SK-N-SH treated with all-trans-retinoic acid at 6 μM for 48 hours (cell line): ENCODE results near the gene IL17REL.

Source experiments
- ATAC-seq: fragments of 200-7000 bp; cut with Tn5 transposase; 3 replicates; pipeline ENCODE4 v1.9.1; 2020; ENCODE audit warnings: mild to moderate bottlenecking, moderate library complexity
- ARNTL ChIP-seq: fragments of 450-650 bp; formaldehyde crosslinking; IDR thresholded peaks from 2 replicates; pipeline ENCODE4 v1.5.0; 2020; ENCODE audit warnings: low read depth, mild to moderate bottlenecking, moderate library complexity, borderline replicate concordance
- BACH2 ChIP-seq: fragments of 250-450 bp; sonication (Bioruptor Pico); IDR thresholded peaks from 2 replicates; pipeline ENCODE4 v1.9.0; 2021; ENCODE audit warnings: mild to moderate bottlenecking, borderline replicate concordance
- CREB5 ChIP-seq: fragments of 250-450 bp; sonication (Bioruptor Pico); IDR thresholded peaks from 2 replicates; pipeline ENCODE4 v1.5.1; 2020; ENCODE audit warnings: low read depth, mild to moderate bottlenecking, moderate library complexity
- CSDC2 ChIP-seq: fragments of 250-450 bp; sonication (Bioruptor Pico); IDR thresholded peaks from 2 replicates; pipeline ENCODE4 v1.5.0; 2020; ENCODE audit warnings: mild to moderate bottlenecking, moderate library complexity
- CSRNP3 ChIP-seq: fragments of 250-450 bp; sonication (Bioruptor Pico); IDR thresholded peaks from 2 replicates; pipeline ENCODE4 v1.5.1; 2021; ENCODE audit warnings: mild to moderate bottlenecking, moderate library complexity
- GLIS3 ChIP-seq: fragments of 250-450 bp; sonication (Bioruptor Pico); IDR thresholded peaks from 2 replicates; pipeline ENCODE4 v1.5.0; 2020; ENCODE audit warnings: mild to moderate bottlenecking, moderate library complexity
- ISL1 ChIP-seq: fragments of 250-450 bp; sonication (Bioruptor Pico); IDR thresholded peaks from 2 replicates; pipeline ENCODE4 v2.1.2; 2022; ENCODE audit warnings: mild to moderate bottlenecking, moderate library complexity
- OSR1 ChIP-seq: fragments of 250-450 bp; sonication (Bioruptor Pico); IDR thresholded peaks from 2 replicates; pipeline ENCODE4 v1.8.0; 2022; ENCODE audit warnings: moderate library complexity, mild to moderate bottlenecking, inconsistent platforms
- PATZ1 ChIP-seq: fragments of 250-450 bp; sonication (Bioruptor Pico); IDR thresholded peaks from 2 replicates; pipeline ENCODE4 v1.8.0; 2020; ENCODE audit warnings: mild to moderate bottlenecking, moderate library complexity, borderline replicate concordance
- POU6F1 ChIP-seq: fragments of 250-450 bp; sonication (Bioruptor Pico); IDR thresholded peaks from 2 replicates; pipeline ENCODE4 v1.8.0; 2021; ENCODE audit warnings: low read depth, mild to moderate bottlenecking, moderate library complexity, borderline replicate concordance
- PPARA ChIP-seq: fragments of 250-450 bp; sonication (Bioruptor Pico); IDR thresholded peaks from 2 replicates; pipeline ENCODE4 v1.5.0; 2020; ENCODE audit warnings: mild to moderate bottlenecking, borderline replicate concordance
- RARB ChIP-seq: fragments of 250-450 bp; sonication (Bioruptor Pico); IDR thresholded peaks from 2 replicates; pipeline ENCODE4 v1.8.0; 2021; ENCODE audit warnings: mild to moderate bottlenecking, moderate library complexity
- SNAI2 ChIP-seq: fragments of 250-450 bp; sonication (Bioruptor Pico); IDR thresholded peaks from 2 replicates; pipeline ENCODE4 v1.5.0; 2020; ENCODE audit warnings: mild to moderate bottlenecking, moderate library complexity
- TCF4 ChIP-seq: fragments of 250-450 bp; sonication (Bioruptor Pico); IDR thresholded peaks from 2 replicates; pipeline ENCODE4 v1.8.0; 2021; ENCODE audit warnings: mild to moderate bottlenecking, moderate library complexity, borderline replicate concordance
- TOX ChIP-seq: fragments of 250-450 bp; sonication (Bioruptor Pico); IDR thresholded peaks from 2 replicates; pipeline ENCODE4 v1.8.0; 2021; ENCODE audit warnings: mild to moderate bottlenecking, moderate library complexity, borderline replicate concordance
- ZFP3 ChIP-seq: fragments of 250-450 bp; sonication (Bioruptor Pico); IDR thresholded peaks from 2 replicates; pipeline ENCODE4 v1.5.0; 2020; ENCODE audit warnings: mild to moderate bottlenecking, moderate library complexity
- ZFP30 ChIP-seq: fragments of 450-650 bp; formaldehyde crosslinking; IDR thresholded peaks from 2 replicates; pipeline ENCODE4 v1.5.0; 2022; ENCODE audit warnings: mild to moderate bottlenecking, moderate library complexity
- ZNF565 ChIP-seq: fragments of 450-650 bp; formaldehyde crosslinking; conservative IDR thresholded peaks from 2 replicates; pipeline ENCODE4 v1.5.0; 2020; ENCODE audit warnings: low read depth, mild to moderate bottlenecking, moderate library complexity
- ZNF70 ChIP-seq: fragments of 450-650 bp; formaldehyde crosslinking; IDR thresholded peaks from 2 replicates; pipeline ENCODE4 v1.5.0; 2020; ENCODE audit warnings: mild to moderate bottlenecking, moderate library complexity
- ZNF8 ChIP-seq: fragments of 450-650 bp; formaldehyde crosslinking; IDR thresholded peaks from 2 replicates; pipeline ENCODE4 v1.5.0; 2020; ENCODE audit warnings: mild to moderate bottlenecking, moderate library complexity

Gene IL17REL

GRCh38 chr22:50035976-50036724 lies 23.6 kb upstream of the IL17REL start:
- no peak for ATAC-seq

GRCh38 chr22:50035131-50035881 lies 22.7 kb upstream of the IL17REL start:
- no peak for ATAC-seq
- TF ChIP-seq ZNF565 (CRISPR knock-in tag) (no peak), TCF4 (CRISPR knock-in tag) (no peak), RARB (CRISPR knock-in tag) (no peak), ARNTL (CRISPR knock-in tag) (no peak), PATZ1 (CRISPR knock-in tag) (no peak), CSRNP3 (CRISPR knock-in tag) (no peak), ISL1 (CRISPR knock-in tag) (no peak), ZNF8 (CRISPR knock-in tag) (no peak), SNAI2 (CRISPR knock-in tag) (no peak), TOX (CRISPR knock-in tag) (no peak), PPARA (CRISPR knock-in tag) (no peak), CSDC2 (CRISPR knock-in tag) (no peak), GLIS3 (CRISPR knock-in tag) (no peak), ZNF70 (CRISPR knock-in tag) (no peak), BACH2 (CRISPR knock-in tag) (no peak), ZFP30 (CRISPR knock-in tag) (no peak)

More at GRCh38 chr22:50035976-50036724, 23.6 kb upstream of the IL17REL start:
- no peak for TF ChIP-seq ZNF70 (CRISPR knock-in tag)
- no peak for TF ChIP-seq ZFP3 (CRISPR knock-in tag)
- no peak for TF ChIP-seq PPARA (CRISPR knock-in tag)
- TF ChIP-seq POU6F1 (CRISPR knock-in tag): no peak
- TF ChIP-seq ARNTL (CRISPR knock-in tag): no peak
- no peak for TF ChIP-seq ZNF8 (CRISPR knock-in tag)
- no peak for TF ChIP-seq TOX (CRISPR knock-in tag)
- TF ChIP-seq BACH2 (CRISPR knock-in tag): no peak
- no peak for TF ChIP-seq CREB5 (CRISPR knock-in tag)
- TF ChIP-seq PATZ1 (CRISPR knock-in tag): no peak
- no peak for TF ChIP-seq CSRNP3 (CRISPR knock-in tag)
- TF ChIP-seq CSDC2 (CRISPR knock-in tag): no peak
- no peak for TF ChIP-seq OSR1 (CRISPR knock-in tag)
- no peak for TF ChIP-seq ISL1 (CRISPR knock-in tag)
- TF ChIP-seq TCF4 (CRISPR knock-in tag): no peak
